Natural killer cell treated with Interleukin-12 subunit alpha and Interleukin-12 subunit beta and Interleukin-15 and Interleukin-18, amount 100 ng/mL, for 72 hours (primary cell): ENCODE results near the gene MEGF9. TPM values are rescaled to one million over a fixed set of nuclear protein-coding genes. Genes with fewer than 3 reads are reported as not detected.

Experiments used
- total RNA-seq, 2 donors: library from RNA; stranded (reverse); gene quantifications; one replicate each; pipeline ENCODE4 v1.2.3, GENCODE V29; 2022

Gene MEGF9
- total RNA-seq, 2 donors from 2014 or later, result 7.7 to 12.7 TPM

Other genes starting within 250 kb of the MEGF9 start
- gene CDK5RAP2, start 134.3 kb downstream of the MEGF9 start, total RNA-seq, result 100 to 1,000 TPM in 1 of 2 donors, 10 to 100 TPM in 1; 73.4 to 124 TPM
- 100 to 1,000 TPM in 1 of 2 donors, 10 to 100 TPM in 1; 73.6 to 105 TPM for gene FBXW2, start 78.9 kb upstream of the MEGF9 start, total RNA-seq
- gene PSMD5, start 128.5 kb upstream of the MEGF9 start, total RNA-seq, result 10 to 100 TPM; 59.5 to 70.4 TPM
- 100 to 1,000 TPM in 1 of 2 donors, 10 to 100 TPM in 1; 97.4 to 177 TPM for gene PHF19, start 162.7 kb upstream of the MEGF9 start, total RNA-seq
- 100 to 1,000 TPM; 145 to 375 TPM for gene TRAF1, start 212.3 kb upstream of the MEGF9 start, total RNA-seq